SK-N-SH treated with all-trans-retinoic acid at 6 μM for 48 hours (cell line): ENCODE data around the gene LHX5.
"Not testable (repeated sequence)": the region's sequence is repeated elsewhere in the genome, so short reads cannot be mapped to it uniquely, and the experiment has no call there.

Experiments used
- ATAC-seq: fragments of 200-7000 bp; cut with Tn5 transposase; 3 replicates; pipeline ENCODE4 v1.9.1; 2020; ENCODE audit warnings: mild to moderate bottlenecking, moderate library complexity
- ARNTL ChIP-seq: fragments of 450-650 bp; formaldehyde crosslinking; IDR thresholded peaks from 2 replicates; pipeline ENCODE4 v1.5.0; 2020; ENCODE audit warnings: low read depth, mild to moderate bottlenecking, moderate library complexity, borderline replicate concordance
- BACH2 ChIP-seq: fragments of 250-450 bp; sonication (Bioruptor Pico); IDR thresholded peaks from 2 replicates; pipeline ENCODE4 v1.9.0; 2021; ENCODE audit warnings: mild to moderate bottlenecking, borderline replicate concordance
- CSDC2 ChIP-seq: fragments of 250-450 bp; sonication (Bioruptor Pico); IDR thresholded peaks from 2 replicates; pipeline ENCODE4 v1.5.0; 2020; ENCODE audit warnings: mild to moderate bottlenecking, moderate library complexity
- ESRRG ChIP-seq: fragments of 250-450 bp; sonication (Bioruptor Pico); IDR thresholded peaks from 2 replicates; pipeline ENCODE4 v1.6.1; 2021; ENCODE audit warnings: mild to moderate bottlenecking
- GLIS3 ChIP-seq: fragments of 250-450 bp; sonication (Bioruptor Pico); IDR thresholded peaks from 2 replicates; pipeline ENCODE4 v1.5.0; 2020; ENCODE audit warnings: mild to moderate bottlenecking, moderate library complexity
- ISL1 ChIP-seq: fragments of 250-450 bp; sonication (Bioruptor Pico); IDR thresholded peaks from 2 replicates; pipeline ENCODE4 v2.1.2; 2022; ENCODE audit warnings: mild to moderate bottlenecking, moderate library complexity
- OSR1 ChIP-seq: fragments of 250-450 bp; sonication (Bioruptor Pico); IDR thresholded peaks from 2 replicates; pipeline ENCODE4 v1.8.0; 2022; ENCODE audit warnings: moderate library complexity, mild to moderate bottlenecking, inconsistent platforms
- RARB ChIP-seq: fragments of 250-450 bp; sonication (Bioruptor Pico); IDR thresholded peaks from 2 replicates; pipeline ENCODE4 v1.8.0; 2021; ENCODE audit warnings: mild to moderate bottlenecking, moderate library complexity
- SNAI2 ChIP-seq: fragments of 250-450 bp; sonication (Bioruptor Pico); IDR thresholded peaks from 2 replicates; pipeline ENCODE4 v1.5.0; 2020; ENCODE audit warnings: mild to moderate bottlenecking, moderate library complexity
- TCF4 ChIP-seq: fragments of 250-450 bp; sonication (Bioruptor Pico); IDR thresholded peaks from 2 replicates; pipeline ENCODE4 v1.8.0; 2021; ENCODE audit warnings: mild to moderate bottlenecking, moderate library complexity, borderline replicate concordance
- TOX ChIP-seq: fragments of 250-450 bp; sonication (Bioruptor Pico); IDR thresholded peaks from 2 replicates; pipeline ENCODE4 v1.8.0; 2021; ENCODE audit warnings: mild to moderate bottlenecking, moderate library complexity, borderline replicate concordance
- ZC3H10 ChIP-seq: fragments of 250-450 bp; sonication (Bioruptor Pico); IDR thresholded peaks from 2 replicates; pipeline ENCODE4 v1.5.1; 2021; ENCODE audit warnings: mild to moderate bottlenecking, moderate library complexity
- ZFP30 ChIP-seq: fragments of 450-650 bp; formaldehyde crosslinking; IDR thresholded peaks from 2 replicates; pipeline ENCODE4 v1.5.0; 2022; ENCODE audit warnings: mild to moderate bottlenecking, moderate library complexity
- ZNF565 ChIP-seq: fragments of 450-650 bp; formaldehyde crosslinking; conservative IDR thresholded peaks from 2 replicates; pipeline ENCODE4 v1.5.0; 2020; ENCODE audit warnings: low read depth, mild to moderate bottlenecking, moderate library complexity
- ZNF70 ChIP-seq: fragments of 450-650 bp; formaldehyde crosslinking; IDR thresholded peaks from 2 replicates; pipeline ENCODE4 v1.5.0; 2020; ENCODE audit warnings: mild to moderate bottlenecking, moderate library complexity
- ZNF8 ChIP-seq: fragments of 450-650 bp; formaldehyde crosslinking; IDR thresholded peaks from 2 replicates; pipeline ENCODE4 v1.5.0; 2020; ENCODE audit warnings: mild to moderate bottlenecking, moderate library complexity
- TF ChIP-seq, protein P1 (sequence below): fragments of 250-450 bp; sonication (Bioruptor Pico); IDR thresholded peaks from 2 replicates; pipeline ENCODE4 v1.5.1; 2021; ENCODE audit warnings: mild to moderate bottlenecking, moderate library complexity
- TF ChIP-seq, protein P2 (sequence below): fragments of 250-450 bp; sonication (Bioruptor Pico); IDR thresholded peaks from 2 replicates; pipeline ENCODE4 v1.8.0; 2020; ENCODE audit warnings: mild to moderate bottlenecking, moderate library complexity, borderline replicate concordance
- TF ChIP-seq, protein P3 (sequence below): fragments of 250-450 bp; sonication (Bioruptor Pico); IDR thresholded peaks from 2 replicates; pipeline ENCODE4 v1.8.0; 2021; ENCODE audit warnings: low read depth, mild to moderate bottlenecking, moderate library complexity, borderline replicate concordance
- TF ChIP-seq, protein P4 (sequence below): fragments of 250-450 bp; sonication (Bioruptor Pico); IDR thresholded peaks from 2 replicates; pipeline ENCODE4 v1.5.0; 2020; ENCODE audit warnings: mild to moderate bottlenecking, moderate library complexity

The LHX5 gene

DNA sequence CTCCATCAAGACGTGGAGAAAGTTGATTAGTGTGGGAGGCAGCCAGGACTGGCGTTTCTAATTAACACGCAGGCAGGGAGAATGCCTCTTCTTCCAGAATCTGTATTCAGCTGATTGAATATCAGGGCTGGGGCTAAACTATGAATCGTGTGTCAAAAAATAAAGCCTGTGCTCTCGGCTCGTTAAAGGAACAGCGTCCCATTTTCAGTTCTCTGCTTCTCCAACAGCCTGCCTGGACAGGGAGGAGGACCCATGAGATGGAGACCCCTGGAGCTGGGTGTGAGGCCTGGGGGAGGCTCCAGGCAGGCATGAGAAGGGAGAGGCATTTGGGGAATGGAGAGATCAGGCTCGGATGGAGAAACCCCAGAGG, 28.6 kb upstream of the LHX5 start:
- TF ChIP-seq ZNF70 (CRISPR knock-in tag) (no peak), ARNTL (no peak), TCF4 (no peak), BACH2 (no peak), SNAI2 (no peak), GLIS3 (no peak), ESRRG (CRISPR knock-in tag) (no peak)
- TF ChIP-seq, protein P1, sequence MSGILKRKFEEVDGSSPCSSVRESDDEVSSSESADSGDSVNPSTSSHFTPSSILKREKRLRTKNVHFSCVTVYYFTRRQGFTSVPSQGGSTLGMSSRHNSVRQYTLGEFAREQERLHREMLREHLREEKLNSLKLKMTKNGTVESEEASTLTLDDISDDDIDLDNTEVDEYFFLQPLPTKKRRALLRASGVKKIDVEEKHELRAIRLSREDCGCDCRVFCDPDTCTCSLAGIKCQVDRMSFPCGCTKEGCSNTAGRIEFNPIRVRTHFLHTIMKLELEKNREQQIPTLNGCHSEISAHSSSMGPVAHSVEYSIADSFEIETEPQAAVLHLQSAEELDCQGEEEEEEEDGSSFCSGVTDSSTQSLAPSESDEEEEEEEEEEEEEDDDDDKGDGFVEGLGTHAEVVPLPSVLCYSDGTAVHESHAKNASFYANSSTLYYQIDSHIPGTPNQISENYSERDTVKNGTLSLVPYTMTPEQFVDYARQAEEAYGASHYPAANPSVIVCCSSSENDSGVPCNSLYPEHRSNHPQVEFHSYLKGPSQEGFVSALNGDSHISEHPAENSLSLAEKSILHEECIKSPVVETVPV, result no peak
- TF ChIP-seq, protein P2, sequence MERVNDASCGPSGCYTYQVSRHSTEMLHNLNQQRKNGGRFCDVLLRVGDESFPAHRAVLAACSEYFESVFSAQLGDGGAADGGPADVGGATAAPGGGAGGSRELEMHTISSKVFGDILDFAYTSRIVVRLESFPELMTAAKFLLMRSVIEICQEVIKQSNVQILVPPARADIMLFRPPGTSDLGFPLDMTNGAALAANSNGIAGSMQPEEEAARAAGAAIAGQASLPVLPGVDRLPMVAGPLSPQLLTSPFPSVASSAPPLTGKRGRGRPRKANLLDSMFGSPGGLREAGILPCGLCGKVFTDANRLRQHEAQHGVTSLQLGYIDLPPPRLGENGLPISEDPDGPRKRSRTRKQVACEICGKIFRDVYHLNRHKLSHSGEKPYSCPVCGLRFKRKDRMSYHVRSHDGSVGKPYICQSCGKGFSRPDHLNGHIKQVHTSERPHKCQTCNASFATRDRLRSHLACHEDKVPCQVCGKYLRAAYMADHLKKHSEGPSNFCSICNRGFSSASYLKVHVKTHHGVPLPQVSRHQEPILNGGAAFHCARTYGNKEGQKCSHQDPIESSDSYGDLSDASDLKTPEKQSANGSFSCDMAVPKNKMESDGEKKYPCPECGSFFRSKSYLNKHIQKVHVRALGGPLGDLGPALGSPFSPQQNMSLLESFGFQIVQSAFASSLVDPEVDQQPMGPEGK (CRISPR knock-in tag), result no peak
- TF ChIP-seq, all 23 proteins: peak for 0
- no peak for ATAC-seq

DNA sequence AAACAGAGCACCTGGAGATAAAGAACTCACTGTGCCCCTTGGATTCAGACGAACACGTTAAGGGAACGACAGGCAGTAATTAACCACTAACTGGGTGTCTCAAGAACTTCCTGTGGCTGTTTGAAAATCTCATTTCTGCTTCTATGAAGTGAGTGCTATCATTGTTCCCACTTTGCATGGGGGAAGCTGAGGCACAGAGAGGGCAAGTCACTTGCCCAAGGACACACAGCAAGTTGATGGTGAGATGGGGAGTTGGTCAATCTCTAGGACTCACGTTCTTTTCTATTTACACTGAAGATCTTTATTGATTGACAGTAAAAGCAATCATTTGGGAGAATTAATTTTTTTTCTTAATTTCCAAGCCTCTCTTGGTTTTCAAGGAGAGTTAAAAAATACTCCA, 26.8 kb upstream of the LHX5 start:
- TF ChIP-seq SNAI2 (no peak), ARNTL (no peak), ZFP30 (CRISPR knock-in tag) (no peak), TCF4 (no peak), OSR1 (no peak), ZNF565 (no peak), TOX (CRISPR knock-in tag) (no peak), ESRRG (CRISPR knock-in tag) (no peak), GLIS3 (no peak), ZC3H10 (CRISPR knock-in tag) (no peak)
- TF ChIP-seq, protein P3, sequence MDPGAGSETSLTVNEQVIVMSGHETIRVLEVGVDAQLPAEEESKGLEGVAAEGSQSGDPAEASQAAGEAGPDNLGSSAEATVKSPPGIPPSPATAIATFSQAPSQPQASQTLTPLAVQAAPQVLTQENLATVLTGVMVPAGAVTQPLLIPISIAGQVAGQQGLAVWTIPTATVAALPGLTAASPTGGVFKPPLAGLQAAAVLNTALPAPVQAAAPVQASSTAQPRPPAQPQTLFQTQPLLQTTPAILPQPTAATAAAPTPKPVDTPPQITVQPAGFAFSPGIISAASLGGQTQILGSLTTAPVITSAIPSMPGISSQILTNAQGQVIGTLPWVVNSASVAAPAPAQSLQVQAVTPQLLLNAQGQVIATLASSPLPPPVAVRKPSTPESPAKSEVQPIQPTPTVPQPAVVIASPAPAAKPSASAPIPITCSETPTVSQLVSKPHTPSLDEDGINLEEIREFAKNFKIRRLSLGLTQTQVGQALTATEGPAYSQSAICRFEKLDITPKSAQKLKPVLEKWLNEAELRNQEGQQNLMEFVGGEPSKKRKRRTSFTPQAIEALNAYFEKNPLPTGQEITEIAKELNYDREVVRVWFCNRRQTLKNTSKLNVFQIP (CRISPR knock-in tag), result no peak
- TF ChIP-seq, protein P4, sequence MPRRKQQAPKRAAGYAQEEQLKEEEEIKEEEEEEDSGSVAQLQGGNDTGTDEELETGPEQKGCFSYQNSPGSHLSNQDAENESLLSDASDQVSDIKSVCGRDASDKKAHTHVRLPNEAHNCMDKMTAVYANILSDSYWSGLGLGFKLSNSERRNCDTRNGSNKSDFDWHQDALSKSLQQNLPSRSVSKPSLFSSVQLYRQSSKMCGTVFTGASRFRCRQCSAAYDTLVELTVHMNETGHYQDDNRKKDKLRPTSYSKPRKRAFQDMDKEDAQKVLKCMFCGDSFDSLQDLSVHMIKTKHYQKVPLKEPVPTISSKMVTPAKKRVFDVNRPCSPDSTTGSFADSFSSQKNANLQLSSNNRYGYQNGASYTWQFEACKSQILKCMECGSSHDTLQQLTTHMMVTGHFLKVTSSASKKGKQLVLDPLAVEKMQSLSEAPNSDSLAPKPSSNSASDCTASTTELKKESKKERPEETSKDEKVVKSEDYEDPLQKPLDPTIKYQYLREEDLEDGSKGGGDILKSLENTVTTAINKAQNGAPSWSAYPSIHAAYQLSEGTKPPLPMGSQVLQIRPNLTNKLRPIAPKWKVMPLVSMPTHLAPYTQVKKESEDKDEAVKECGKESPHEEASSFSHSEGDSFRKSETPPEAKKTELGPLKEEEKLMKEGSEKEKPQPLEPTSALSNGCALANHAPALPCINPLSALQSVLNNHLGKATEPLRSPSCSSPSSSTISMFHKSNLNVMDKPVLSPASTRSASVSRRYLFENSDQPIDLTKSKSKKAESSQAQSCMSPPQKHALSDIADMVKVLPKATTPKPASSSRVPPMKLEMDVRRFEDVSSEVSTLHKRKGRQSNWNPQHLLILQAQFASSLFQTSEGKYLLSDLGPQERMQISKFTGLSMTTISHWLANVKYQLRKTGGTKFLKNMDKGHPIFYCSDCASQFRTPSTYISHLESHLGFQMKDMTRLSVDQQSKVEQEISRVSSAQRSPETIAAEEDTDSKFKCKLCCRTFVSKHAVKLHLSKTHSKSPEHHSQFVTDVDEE (CRISPR knock-in tag), result no peak
- TF ChIP-seq, protein P1, result no peak

DNA sequence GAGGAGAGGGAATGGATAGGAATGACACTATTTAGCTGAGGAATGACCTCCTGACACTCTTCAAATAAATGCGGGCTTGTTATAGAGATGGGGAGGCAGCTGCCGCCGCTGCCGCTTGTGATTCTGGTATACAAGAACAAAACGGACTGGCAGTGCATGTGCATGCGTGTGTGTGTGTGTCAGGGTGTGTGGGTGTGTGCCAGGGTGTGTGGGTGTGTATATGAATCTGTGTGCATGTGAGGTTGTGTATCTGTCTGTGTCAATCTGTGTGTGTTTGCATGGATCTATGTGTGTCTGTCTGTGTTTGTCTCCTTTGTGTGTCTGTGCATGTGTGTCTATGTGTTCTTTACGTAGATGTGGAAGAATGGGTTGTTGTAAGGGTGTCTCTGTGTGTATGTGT, 26.0 kb upstream of the LHX5 start:
- TF ChIP-seq GLIS3 (no peak), TOX (CRISPR knock-in tag) (no peak), ZNF8 (CRISPR knock-in tag) (no peak), ZNF70 (CRISPR knock-in tag) (no peak), ISL1 (no peak), RARB (CRISPR knock-in tag) (no peak), ARNTL (no peak), ZNF565 (no peak), ESRRG (CRISPR knock-in tag) (no peak), SNAI2 (no peak), ZC3H10 (CRISPR knock-in tag) (no peak), CSDC2 (CRISPR knock-in tag) (no peak)
- TF ChIP-seq, protein P2 (CRISPR knock-in tag), result no peak
- TF ChIP-seq, protein P1, result no peak
- TF ChIP-seq, protein P4 (CRISPR knock-in tag), result no peak
- ATAC-seq, result no peak

More for the DNA sequence above, 26.8 kb upstream of the LHX5 start:
- no peak for ATAC-seq

DNA sequence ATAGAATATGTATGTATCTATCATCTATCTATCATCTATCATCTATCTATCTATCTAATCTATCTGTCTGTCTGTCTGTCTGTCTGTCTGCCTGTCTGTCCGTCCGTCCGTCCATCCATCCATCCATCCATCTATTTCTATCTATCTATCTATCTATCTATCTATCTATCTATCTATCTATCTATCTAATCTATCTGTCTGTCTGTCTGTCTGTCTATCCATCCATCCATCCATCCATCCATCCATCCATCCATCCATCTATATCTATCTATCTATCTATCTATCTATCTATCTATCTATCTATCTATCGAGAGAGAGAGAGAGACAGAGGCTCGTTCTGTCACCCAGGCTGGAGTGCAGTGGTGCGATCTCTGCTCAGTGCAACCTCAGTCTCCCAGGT, 24.3 kb upstream of the LHX5 start:
- ATAC-seq, result not testable (repeated sequence)
